Body of pancreas (tissue), 4 donors: Measurements from ENCODE around the gene PTPRN2. TPM values are rescaled to one million over a fixed set of nuclear protein-coding genes. Genes with fewer than 3 reads are reported as not detected.

ENCODE experiments used
- ATAC-seq: fragments of 150-250 bp; one replicate; pipeline ENCODE4 v1.9.1; 2016
- DNase-seq, 4 donors: peaks; one replicate each; pipeline ENCODE4 v3.0.0-alpha.2; 2019
- H3K27ac ChIP-seq, 4 donors: fragments of 200-600 bp; sonication (generic); 1 replicate in 3 of 4; 2 replicates in 1 of 4; pipeline versions ENCODE4 v1.5.1 to v1.6.1; 2016 to 2019; ENCODE audit warnings: mild to moderate bottlenecking in 1 of 4, mixed read lengths in 1 of 4, moderate library complexity in 1 of 4
- H3K27me3 ChIP-seq, 2 donors: fragments of 200-600 bp; sonication (generic); one replicate each; pipeline ENCODE4 v1.6.0; 2016; ENCODE audit warnings: mild to moderate bottlenecking in 1 of 2
- H3K36me3 ChIP-seq, 2 donors: fragments of 200-600 bp; sonication (generic); replicated peaks in 1 of 2; 2 replicates each; pipeline ENCODE4 v1.5.1; 2016; ENCODE audit warnings: low read depth in 2 of 2; ENCODE audit not compliant: insufficient read depth in 1 of 2
- H3K4me1 ChIP-seq: fragments of 200-600 bp; sonication (generic); one replicate; pipeline ENCODE4 v1.6.0; 2016
- H3K4me3 ChIP-seq, 2 donors: fragments of 200-600 bp; sonication (generic); 1 replicate in 1 of 2; 2 replicates in 1 of 2; pipeline ENCODE4 v1.5.1; 2016 to 2019
- H3K9me3 ChIP-seq, 3 donors: fragments of 200-600 bp; sonication (generic); 1 replicate in 2 of 3; 2 replicates in 1 of 3; pipeline ENCODE4 v1.5.1; 2016
- POLR2A ChIP-seq, 3 donors: fragments of 450-650 bp; IDR thresholded peaks; one replicate each; pipeline ENCODE4 v1.6.1; 2016; ENCODE audit warnings: antibody characterized with exemption in 3 of 3, mild to moderate bottlenecking in 2 of 3
- WGBS, 2 donors: methylation state at CpG; one replicate each; pipeline ENCODE4 v1.1.5; 2017; 5-methylcytosine and 5-hydroxymethylcytosine counted together
- intact Hi-C: fragments of 100-400 bp; cut with DNase I; formaldehyde crosslinking; loops from one replicate; pipeline ENCODE4 v1.15.1; 2023
- total RNA-seq, 2 donors: library from RNA; depleted of rRNA; stranded (reverse); fragments of >200 nt; gene quantifications; one replicate each; pipeline ENCODE4 v1.1.0, GENCODE V29; 2016
- TF ChIP-seq, protein P1 (sequence below), 7 experiments: fragments of 450-650 bp in 4 of 7; fragments of 200-600 bp in 3 of 7; sonication (generic) in 3 of 7; IDR thresholded peaks; one replicate each; pipeline ENCODE4 v1.5.1; 2016 to 2019; ENCODE audit warnings: antibody characterized with exemption in 7 of 7

Gene PTPRN2
- total RNA-seq, 2 donors from 2014 or later, result 31.6 to 76.1 TPM

DNA sequence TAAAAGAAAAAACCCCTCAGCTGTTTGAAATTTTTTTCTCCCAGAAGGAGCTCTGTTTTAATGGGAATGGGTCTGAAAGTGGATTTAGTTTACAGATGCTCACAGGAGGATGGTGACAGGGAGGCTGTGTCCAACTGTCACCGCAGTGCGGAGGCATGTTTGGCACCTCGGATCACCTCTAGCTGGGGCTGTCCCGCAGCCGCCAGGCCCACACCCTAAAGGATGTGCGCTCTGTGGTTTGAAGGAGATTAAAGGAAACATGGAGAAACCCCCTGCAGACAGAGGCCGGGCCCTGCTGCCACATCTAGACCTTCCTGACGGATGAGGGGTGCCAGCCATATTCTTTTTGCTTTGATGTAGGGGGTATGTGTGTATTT lies 1090.3 kb downstream of the PTPRN2 start:
- TF ChIP-seq POLR2A (IDR thresholded peaks at IDR 0.05), result no peak
- TF ChIP-seq, protein P1, sequence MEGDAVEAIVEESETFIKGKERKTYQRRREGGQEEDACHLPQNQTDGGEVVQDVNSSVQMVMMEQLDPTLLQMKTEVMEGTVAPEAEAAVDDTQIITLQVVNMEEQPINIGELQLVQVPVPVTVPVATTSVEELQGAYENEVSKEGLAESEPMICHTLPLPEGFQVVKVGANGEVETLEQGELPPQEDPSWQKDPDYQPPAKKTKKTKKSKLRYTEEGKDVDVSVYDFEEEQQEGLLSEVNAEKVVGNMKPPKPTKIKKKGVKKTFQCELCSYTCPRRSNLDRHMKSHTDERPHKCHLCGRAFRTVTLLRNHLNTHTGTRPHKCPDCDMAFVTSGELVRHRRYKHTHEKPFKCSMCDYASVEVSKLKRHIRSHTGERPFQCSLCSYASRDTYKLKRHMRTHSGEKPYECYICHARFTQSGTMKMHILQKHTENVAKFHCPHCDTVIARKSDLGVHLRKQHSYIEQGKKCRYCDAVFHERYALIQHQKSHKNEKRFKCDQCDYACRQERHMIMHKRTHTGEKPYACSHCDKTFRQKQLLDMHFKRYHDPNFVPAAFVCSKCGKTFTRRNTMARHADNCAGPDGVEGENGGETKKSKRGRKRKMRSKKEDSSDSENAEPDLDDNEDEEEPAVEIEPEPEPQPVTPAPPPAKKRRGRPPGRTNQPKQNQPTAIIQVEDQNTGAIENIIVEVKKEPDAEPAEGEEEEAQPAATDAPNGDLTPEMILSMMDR (IDR thresholded peaks at IDR 0.05), result no peak
- no peaks in the 10 kb centered on the region for H3K36me3 ChIP-seq
- H3K27ac ChIP-seq, result peak overlapping the region in 1 of 4 donors; percentile 26
- no peaks in the 10 kb centered on the region for H3K27me3 ChIP-seq
- H3K4me3 ChIP-seq, result no peak overlapping the region
- H3K9me3 ChIP-seq, result no peaks in the 10 kb centered on the region
- WGBS, 2 donors, result 64 to 70% methylated on average over 5 to 8 of the region's 8 CpGs
- H3K4me1 ChIP-seq, result peaks cover 12% of the 10 kb centered on the region
- intact Hi-C loops, result no loop called here
- ATAC-seq, result no peak
- no peak for DNase-seq

- Histone ChIP-seq H3K27ac (no peak overlapping the region), H3K4me1 (peaks cover 12% of the 10 kb centered on the region), H3K4me3 (no peak overlapping the region), H3K27me3 (no peaks in the 10 kb centered on the region), H3K36me3 (no peaks in the 10 kb centered on the region), H3K9me3 (no peaks in the 10 kb centered on the region)
- intact Hi-C loops, result no loop called here
- no peak for ATAC-seq
- DNase-seq, result no peak
- 64% methylated on average over 25 to 31 of the region's 31 CpGs for WGBS, 2 donors
- no peak for TF ChIP-seq POLR2A (IDR thresholded peaks at IDR 0.05)
- TF ChIP-seq, protein P1 (IDR thresholded peaks at IDR 0.05), result no peak
Observed at GRCh38 chr7:157496416-157497275, 1091.0 kb downstream of the PTPRN2 start.

DNA sequence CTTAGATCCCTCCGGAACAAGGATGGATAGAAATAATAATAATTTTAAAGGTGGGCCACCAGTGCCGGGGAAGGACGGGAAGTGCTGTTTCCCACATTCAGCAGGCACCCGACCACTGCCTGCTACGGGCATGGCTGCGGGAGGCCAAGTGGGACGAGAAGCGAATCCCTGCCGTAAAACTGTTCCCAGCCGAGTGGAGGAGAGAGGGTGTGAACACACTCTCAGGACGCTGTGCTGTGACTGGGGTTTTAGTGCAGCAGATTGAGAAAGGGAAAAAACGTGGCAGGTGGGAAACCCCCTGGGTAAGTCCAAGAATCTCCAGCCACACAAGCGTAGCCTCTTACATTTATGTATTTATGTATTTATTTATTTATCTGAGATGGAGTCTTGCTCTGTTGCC lies 1092.0 kb downstream of the PTPRN2 start:
- no peak for ATAC-seq
- Histone ChIP-seq H3K27ac (no peak overlapping the region), H3K4me3 (no peak overlapping the region), H3K4me1 (peaks cover 12% of the 10 kb centered on the region), H3K9me3 (no peaks in the 10 kb centered on the region), H3K36me3 (no peaks in the 10 kb centered on the region), H3K27me3 (no peaks in the 10 kb centered on the region)
- 72 to 76% methylated on average over 13 of the region's 13 CpGs for WGBS, 2 donors
- intact Hi-C loops, result no loop called here
- TF ChIP-seq POLR2A (IDR thresholded peaks at IDR 0.05), result no peak
- TF ChIP-seq, protein P1 (IDR thresholded peaks at IDR 0.05), result no peak
- no peak for DNase-seq

GRCh38 chr7:157495177-157495553 lies 1092.5 kb downstream of the PTPRN2 start:
- peaks cover 12% of the 10 kb centered on the region for H3K4me1 ChIP-seq
- ATAC-seq (no peak), DNase-seq (no peak)
- no peak overlapping the region for H3K27ac ChIP-seq
- TF ChIP-seq POLR2A (IDR thresholded peaks at IDR 0.05), result no peak
- TF ChIP-seq, protein P1 (IDR thresholded peaks at IDR 0.05), result no peak
- 20 to 28% methylated on average over 2 of the region's 2 CpGs for WGBS, 2 donors
- H3K4me3 ChIP-seq, result no peak overlapping the region
- no peaks in the 10 kb centered on the region for H3K27me3 ChIP-seq
- intact Hi-C loops, result no loop called here
- H3K9me3 ChIP-seq, result no peaks in the 10 kb centered on the region
- no peaks in the 10 kb centered on the region for H3K36me3 ChIP-seq
